ENCODE data around the gene XIAP.
A peak's percentile ranks its signal among the peaks of the same experiment; 100 is the strongest.

XIAP gene

GRCh38 chrX:123961268-123962005 lies 101.6 kb downstream of the XIAP start, which contains the start of gene STAG2:
TSS of gene STAG2 (plus strand) at chrX:123961706. CDS start at chrX:124022628, 60,922 bp downstream.
- DNase-seq: peak; percentile 89

- DNase-seq: no peak
Observed at GRCh38 chrX:123962006-123962467, 102.2 kb downstream of the XIAP start.

GRCh38 chrX:123962794-123963373 lies 103.0 kb downstream of the XIAP start:
- peak; percentile 96 for DNase-seq

All from islet precursor cell (in vitro differentiated cells).